Measurements from ENCODE around the gene ASTL. TPM values are rescaled to one million over a fixed set of nuclear protein-coding genes. Genes with fewer than 3 reads are reported as not detected.
"Not testable (repeated sequence)": the region's sequence is repeated elsewhere in the genome, so short reads cannot be mapped to it uniquely, and the experiment has no call there.

Gene ASTL
- total and polyA plus RNA-seq, 2 donors (not counting 3 experiments of a cell fraction or from before 2014, with no cell fraction given) = not detected

DNA sequence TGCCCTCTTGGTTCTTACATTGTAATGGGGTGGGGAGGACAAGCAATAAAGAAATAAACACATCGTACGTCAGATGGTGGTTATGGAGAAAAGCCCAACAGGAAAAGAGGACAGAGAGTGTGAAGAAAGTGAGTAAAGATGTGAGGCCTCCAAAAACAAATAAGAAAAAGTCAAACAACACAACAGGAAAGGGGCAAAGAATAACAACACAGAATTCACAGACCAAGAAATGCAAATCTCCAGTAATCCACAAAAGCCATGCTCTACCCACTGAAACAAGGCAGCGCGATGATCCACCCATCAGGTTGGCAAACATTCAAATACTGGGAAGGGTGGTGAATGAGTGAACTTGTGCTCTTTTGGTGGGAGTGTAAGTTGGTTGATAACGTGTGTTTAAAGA is 23.6 kb upstream of the ASTL start:
- Histone ChIP-seq H3K27me3 (ENCODE audit: control insufficient read depth in 2 of 2, insufficient read depth in 2 of 2, low read length in 2 of 2) (peaks cover 0 to 6% of the 10 kb centered on the region in 2 experiments), H4K20me1 (replicated peaks; ENCODE audit: control insufficient read depth, extremely low read depth, insufficient read depth, low read length) (no peaks in the 10 kb centered on the region), H3K27ac (ENCODE audit: insufficient read depth, low read depth, low read length) (no peak overlapping the region), H3K9me3 (replicated peaks; ENCODE audit: control insufficient read depth, insufficient read depth, low read length) (no peaks in the 10 kb centered on the region), H3K36me3 (ENCODE audit: control insufficient read depth in 2 of 2, extremely low read depth in 1 of 2, insufficient read depth in 2 of 2, low read length in 2 of 2) (no peaks in the 10 kb centered on the region), H2AFZ (ENCODE audit: low read depth, low read length) (no peak overlapping the region), H3K4me2 (ENCODE audit: insufficient read depth, low read length) (no peak overlapping the region), H3K9me1 (replicated peaks; ENCODE audit: control insufficient read depth, extremely low read depth, insufficient read depth, low read length) (no peaks in the 10 kb centered on the region), H3K4me3 (replicated peaks in 1 of 3; ENCODE audit: insufficient read depth in 1 of 3, low read depth in 1 of 3, low read length in 3 of 3) (no peak overlapping the region), H3K9ac (replicated peaks; ENCODE audit: extremely low read depth, insufficient read depth, low read length) (no peak overlapping the region), H3K79me2 (ENCODE audit: control insufficient read depth, insufficient read depth, low read length) (no peaks in the 10 kb centered on the region), H3K4me1 (ENCODE audit: control insufficient read depth, extremely low read depth, insufficient read depth, low read length) (no peaks in the 10 kb centered on the region)
- dilution Hi-C loops (cut with MboI; ENCODE audit: extremely low pct_ligation_motif_present, low sequenced_read_pairs) = no loop called here
- ChIA-PET CTCF (interaction anchor here (2.0 kb wide), 1 partner anchor 13 kb away, joined by 16 read pairs; no protein-coding TSS in a partner anchor), POLR2A (no interaction called here)
- BruUV-seq (replicated peaks) = no TSS peak
- TF ChIP-seq POLR2A (IDR thresholded peaks at IDR 0.05; ENCODE audit: low read depth, low read length) (no peak), EZH2 (IDR thresholded peaks at IDR 0.05; ENCODE audit: borderline replicate concordance, low read depth, low read length, severe bottlenecking) (no peak), MYC (IDR thresholded peaks at IDR 0.05; ENCODE audit: low read depth, low read length) (no peak), FOS (IDR thresholded peaks at IDR 0.05; ENCODE audit: borderline replicate concordance, insufficient read depth, low read length) (no peak), GATA2 (IDR thresholded peaks at IDR 0.05; ENCODE audit: insufficient read depth, insufficient read length, low read depth, low read length) (no peak), POLR2AphosphoS5 (IDR thresholded peaks at IDR 0.05; ENCODE audit: insufficient read depth, low read depth, low read length) (no peak), JUN (IDR thresholded peaks at IDR 0.05; ENCODE audit: borderline replicate concordance, insufficient read depth, insufficient read length, low read depth) (no peak)
- TF ChIP-seq, protein P1, sequence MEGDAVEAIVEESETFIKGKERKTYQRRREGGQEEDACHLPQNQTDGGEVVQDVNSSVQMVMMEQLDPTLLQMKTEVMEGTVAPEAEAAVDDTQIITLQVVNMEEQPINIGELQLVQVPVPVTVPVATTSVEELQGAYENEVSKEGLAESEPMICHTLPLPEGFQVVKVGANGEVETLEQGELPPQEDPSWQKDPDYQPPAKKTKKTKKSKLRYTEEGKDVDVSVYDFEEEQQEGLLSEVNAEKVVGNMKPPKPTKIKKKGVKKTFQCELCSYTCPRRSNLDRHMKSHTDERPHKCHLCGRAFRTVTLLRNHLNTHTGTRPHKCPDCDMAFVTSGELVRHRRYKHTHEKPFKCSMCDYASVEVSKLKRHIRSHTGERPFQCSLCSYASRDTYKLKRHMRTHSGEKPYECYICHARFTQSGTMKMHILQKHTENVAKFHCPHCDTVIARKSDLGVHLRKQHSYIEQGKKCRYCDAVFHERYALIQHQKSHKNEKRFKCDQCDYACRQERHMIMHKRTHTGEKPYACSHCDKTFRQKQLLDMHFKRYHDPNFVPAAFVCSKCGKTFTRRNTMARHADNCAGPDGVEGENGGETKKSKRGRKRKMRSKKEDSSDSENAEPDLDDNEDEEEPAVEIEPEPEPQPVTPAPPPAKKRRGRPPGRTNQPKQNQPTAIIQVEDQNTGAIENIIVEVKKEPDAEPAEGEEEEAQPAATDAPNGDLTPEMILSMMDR (IDR thresholded peaks at IDR 0.05; ENCODE audit: extremely low read depth in 1 of 2, insufficient read depth in 1 of 2, low read depth in 1 of 2, low read length in 2 of 2) = no peak
- TF ChIP-seq, protein P2, sequence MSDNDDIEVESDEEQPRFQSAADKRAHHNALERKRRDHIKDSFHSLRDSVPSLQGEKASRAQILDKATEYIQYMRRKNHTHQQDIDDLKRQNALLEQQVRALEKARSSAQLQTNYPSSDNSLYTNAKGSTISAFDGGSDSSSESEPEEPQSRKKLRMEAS (IDR thresholded peaks at IDR 0.05; ENCODE audit: insufficient read depth, insufficient read length) = no peak
- intact Hi-C loops (cut with micrococcal nuclease) = no loop called here
- FAIRE-seq (no peak), DNase-seq (ENCODE audit: low read depth, low spot score) (no peak)

DNA sequence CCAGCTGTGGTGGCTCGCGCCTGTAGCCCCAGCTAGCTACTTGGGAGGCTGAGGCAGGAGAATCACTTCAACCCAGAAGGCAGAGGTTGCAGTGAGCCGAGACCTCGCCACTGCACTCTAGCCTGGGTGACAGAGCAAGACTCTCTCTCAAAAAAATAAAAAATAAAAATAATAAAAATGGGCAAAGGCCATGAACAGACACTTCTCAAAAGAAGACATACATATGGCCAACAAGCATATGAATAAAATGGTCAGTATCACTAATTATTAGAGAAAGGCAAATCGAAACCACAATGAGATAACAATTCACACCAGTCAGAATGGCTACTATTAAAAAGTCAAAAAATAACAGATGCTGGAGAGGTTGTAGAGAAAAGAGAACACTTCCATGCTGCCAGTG is 22.1 kb upstream of the ASTL start:
- H3K9me1 ChIP-seq (replicated peaks; ENCODE audit: control insufficient read depth, extremely low read depth, insufficient read depth, low read length); H3K9ac ChIP-seq (replicated peaks; ENCODE audit: extremely low read depth, insufficient read depth, low read length); H3K4me1 ChIP-seq (ENCODE audit: control insufficient read depth, extremely low read depth, insufficient read depth, low read length); intact Hi-C loops (cut with micrococcal nuclease); H3K27ac ChIP-seq (ENCODE audit: insufficient read depth, low read depth, low read length); H3K9me3 ChIP-seq (replicated peaks; ENCODE audit: control insufficient read depth, insufficient read depth, low read length); H2AFZ ChIP-seq (ENCODE audit: low read depth, low read length); FAIRE-seq; H3K4me3 ChIP-seq (replicated peaks in 1 of 3; ENCODE audit: insufficient read depth in 1 of 3, low read depth in 1 of 3, low read length in 3 of 3); CTCF ChIA-PET; POLR2A ChIA-PET; H3K27me3 ChIP-seq (ENCODE audit: control insufficient read depth in 2 of 2, insufficient read depth in 2 of 2, low read length in 2 of 2); dilution Hi-C loops (cut with MboI; ENCODE audit: extremely low pct_ligation_motif_present, low sequenced_read_pairs); H3K79me2 ChIP-seq (ENCODE audit: control insufficient read depth, insufficient read depth, low read length); BruUV-seq (replicated peaks); H3K4me2 ChIP-seq (ENCODE audit: insufficient read depth, low read length); H3K36me3 ChIP-seq (ENCODE audit: control insufficient read depth in 2 of 2, extremely low read depth in 1 of 2, insufficient read depth in 2 of 2, low read length in 2 of 2); DNase-seq (ENCODE audit: low read depth, low spot score); H4K20me1 ChIP-seq (replicated peaks; ENCODE audit: control insufficient read depth, extremely low read depth, insufficient read depth, low read length): not testable (repeated sequence)

All from endothelial cell of umbilical vein (primary cell).